Ovary (tissue), 3 donors: ENCODE data around the gene LPGAT1.

Experiments used
- POLR2A ChIP-seq: fragments of 450-650 bp; IDR thresholded peaks from one replicate; pipeline ENCODE4 v1.6.1; 2017; ENCODE audit warnings: antibody characterized with exemption, mild to moderate bottlenecking, moderate library complexity
- TF ChIP-seq, protein P1 (sequence below), 3 donors: fragments of 450-650 bp in 2 of 3; fragments of 200-600 bp in 1 of 3; IDR thresholded peaks; one replicate each; pipeline versions ENCODE4 v1.5.1 to v1.8.0; 2016 to 2022; ENCODE audit warnings: antibody characterized with exemption in 3 of 3, mild to moderate bottlenecking in 1 of 3
- donor health status: DM: no; HTN: no; CAD: no.

DNA sequence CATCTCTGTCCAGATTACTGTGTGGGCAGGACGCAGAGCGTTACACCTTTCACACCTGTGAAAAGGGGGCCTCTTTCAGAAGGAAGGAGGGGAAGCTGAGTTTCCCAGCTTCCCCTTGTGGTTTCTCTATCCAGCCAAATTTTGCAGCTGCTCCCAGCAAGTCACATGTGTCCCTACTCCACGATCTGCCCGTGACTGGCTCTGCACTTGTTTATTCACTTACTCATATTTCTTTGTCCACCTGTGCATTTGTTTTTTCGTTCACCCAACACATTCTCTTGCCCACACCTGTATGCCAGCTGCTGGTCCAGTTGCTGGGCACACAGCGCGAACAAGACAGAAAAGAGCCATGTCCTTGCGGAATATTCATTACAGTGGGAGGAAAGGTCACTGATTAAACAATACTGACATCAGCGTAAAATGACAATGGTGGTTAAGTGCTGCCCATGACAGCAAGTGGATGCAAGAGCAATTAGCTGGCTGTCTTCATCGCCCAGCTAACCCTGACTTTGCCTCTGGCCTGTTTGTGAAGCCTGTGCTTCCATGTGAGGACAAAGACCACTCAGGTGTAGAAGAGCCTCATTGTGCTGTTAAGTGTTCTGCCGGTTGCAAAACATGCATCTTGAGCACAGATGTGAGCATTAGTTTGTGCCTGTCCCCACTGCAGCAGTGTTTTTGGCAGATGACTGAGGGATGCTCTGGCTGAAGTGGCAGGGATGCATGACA lies 126.6 kb downstream of the LPGAT1 start:
- no peak for TF ChIP-seq POLR2A
- TF ChIP-seq, protein P1, sequence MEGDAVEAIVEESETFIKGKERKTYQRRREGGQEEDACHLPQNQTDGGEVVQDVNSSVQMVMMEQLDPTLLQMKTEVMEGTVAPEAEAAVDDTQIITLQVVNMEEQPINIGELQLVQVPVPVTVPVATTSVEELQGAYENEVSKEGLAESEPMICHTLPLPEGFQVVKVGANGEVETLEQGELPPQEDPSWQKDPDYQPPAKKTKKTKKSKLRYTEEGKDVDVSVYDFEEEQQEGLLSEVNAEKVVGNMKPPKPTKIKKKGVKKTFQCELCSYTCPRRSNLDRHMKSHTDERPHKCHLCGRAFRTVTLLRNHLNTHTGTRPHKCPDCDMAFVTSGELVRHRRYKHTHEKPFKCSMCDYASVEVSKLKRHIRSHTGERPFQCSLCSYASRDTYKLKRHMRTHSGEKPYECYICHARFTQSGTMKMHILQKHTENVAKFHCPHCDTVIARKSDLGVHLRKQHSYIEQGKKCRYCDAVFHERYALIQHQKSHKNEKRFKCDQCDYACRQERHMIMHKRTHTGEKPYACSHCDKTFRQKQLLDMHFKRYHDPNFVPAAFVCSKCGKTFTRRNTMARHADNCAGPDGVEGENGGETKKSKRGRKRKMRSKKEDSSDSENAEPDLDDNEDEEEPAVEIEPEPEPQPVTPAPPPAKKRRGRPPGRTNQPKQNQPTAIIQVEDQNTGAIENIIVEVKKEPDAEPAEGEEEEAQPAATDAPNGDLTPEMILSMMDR (IDR thresholded peaks at IDR 0.05): no peak
